Measurements from ENCODE around the gene SDK2.
"Not testable (repeated sequence)": the region's sequence is repeated elsewhere in the genome, so short reads cannot be mapped to it uniquely, and the experiment has no call there.

Gene SDK2

GRCh38 chr17:73325527-73325842, 318.8 kb downstream of the SDK2 start:
- DNase-seq (ENCODE audit: low read depth in 2 of 2): no peak

- DNase-seq (ENCODE audit: low read depth in 2 of 2): no peak
Measured at GRCh38 chr17:73324711-73325526, 319.3 kb downstream of the SDK2 start.

GRCh38 chr17:73324160-73324475, 320.1 kb downstream of the SDK2 start:
- no peak for DNase-seq (ENCODE audit: low read depth in 2 of 2)

GRCh38 chr17:73323409-73324159, 320.7 kb downstream of the SDK2 start:
- no peak for DNase-seq (ENCODE audit: low read depth in 2 of 2)

GRCh38 chr17:73320601-73321264, 323.5 kb downstream of the SDK2 start:
- no peak for DNase-seq (ENCODE audit: low read depth in 2 of 2)

GRCh38 chr17:73319766-73320165, 324.5 kb downstream of the SDK2 start:
- DNase-seq (ENCODE audit: low read depth in 2 of 2): no peak

GRCh38 chr17:73318836-73319235, 325.4 kb downstream of the SDK2 start:
- DNase-seq (ENCODE audit: low read depth in 2 of 2): no peak

GRCh38 chr17:73318427-73318813, 325.8 kb downstream of the SDK2 start:
- DNase-seq (ENCODE audit: low read depth in 2 of 2): no peak

GRCh38 chr17:73317513-73318426, 326.5 kb downstream of the SDK2 start:
- DNase-seq (ENCODE audit: low read depth in 2 of 2): no peak

- no peak for DNase-seq (ENCODE audit: low read depth in 2 of 2)
Measured at GRCh38 chr17:73316919-73317505, 327.2 kb downstream of the SDK2 start.

GRCh38 chr17:73315471-73315870, 328.8 kb downstream of the SDK2 start:
- no peak for DNase-seq (ENCODE audit: low read depth in 2 of 2)

- no peak for DNase-seq (ENCODE audit: low read depth in 2 of 2)
Measured at GRCh38 chr17:73313526-73314127, 330.6 kb downstream of the SDK2 start.

- DNase-seq (ENCODE audit: low read depth in 2 of 2): not testable (repeated sequence)
Measured at GRCh38 chr17:73312887-73313286, 331.4 kb downstream of the SDK2 start.

- DNase-seq (ENCODE audit: low read depth in 2 of 2): peak; percentile 73 to 78
Measured at GRCh38 chr17:73311781-73312641, 332.2 kb downstream of the SDK2 start, which contains the start of gene CDC42EP4. CDC42EP4 (minus strand) TSS chr17:73312001; CDS start chr17:73286500, 25,501 bp downstream.

- peak; percentile 1 to 9 for DNase-seq (ENCODE audit: low read depth in 2 of 2)
Measured at GRCh38 chr17:73311428-73311780, 332.8 kb downstream of the SDK2 start.

- DNase-seq (ENCODE audit: low read depth in 2 of 2): no peak
Measured at GRCh38 chr17:73309727-73310596, 334.3 kb downstream of the SDK2 start.

GRCh38 chr17:73308959-73309358, 335.3 kb downstream of the SDK2 start:
- not testable (repeated sequence) for DNase-seq (ENCODE audit: low read depth in 2 of 2)

GRCh38 chr17:73308017-73308823, 336.0 kb downstream of the SDK2 start:
- no peak for DNase-seq (ENCODE audit: low read depth in 2 of 2)

Measured in activated CD4-positive, alpha-beta T cell treated with anti-CD3 and anti-CD28 coated beads for 24 hours (primary cell).